ENCODE measurements around the gene TPRN. TPM values are rescaled to one million over a fixed set of nuclear protein-coding genes. Genes with fewer than 3 reads are reported as not detected.

The TPRN gene
- total RNA-seq, 1 experiment from 2014 or later: 26.9 TPM

GRCh38 chr9:137143459-137143858, 57.1 kb downstream of the TPRN start:
- DNase-seq (ENCODE audit: low spot score): no peak

- DNase-seq (ENCODE audit: low spot score): no peak
Observed at GRCh38 chr9:137141976-137142936, 58.3 kb downstream of the TPRN start.

Other genes starting within 250 kb of the TPRN start
- gene LCN12, start 248.5 kb downstream of the TPRN start, total RNA-seq (2014; rRNA removed; shearing (Covaris generic)): 0.07 and 2.2 TPM in 2 replicates
- 1.6 TPM in 1 of 2 replicates, not detected in the other for gene PTGDS, start 223.2 kb downstream of the TPRN start, total RNA-seq (2014; rRNA removed; shearing (Covaris generic))
- gene LCNL1, start 217.7 kb downstream of the TPRN start, total RNA-seq (2014; rRNA removed; shearing (Covaris generic)): 0.26 TPM in 1 of 2 replicates, not detected in the other
- 104 and 109 TPM in 2 replicates for gene PAXX, start 208.3 kb downstream of the TPRN start, total RNA-seq (2014; rRNA removed; shearing (Covaris generic))
- 126 and 133 TPM in 2 replicates for gene CLIC3, start 204.2 kb downstream of the TPRN start, total RNA-seq (2014; rRNA removed; shearing (Covaris generic))
- 32.3 and 33.5 TPM in 2 replicates for gene ABCA2, start 172.5 kb downstream of the TPRN start, total RNA-seq (2014; rRNA removed; shearing (Covaris generic))
- gene FUT7, start 168.7 kb downstream of the TPRN start, total RNA-seq (2014; rRNA removed; shearing (Covaris generic)): 0.07 TPM in 1 of 2 replicates, not detected in the other
- gene NPDC1, start 154.6 kb downstream of the TPRN start, total RNA-seq (2014; rRNA removed; shearing (Covaris generic)): 47.4 and 49.6 TPM in 2 replicates
- not detected in 2 replicates for gene ENTPD2, start 146.7 kb downstream of the TPRN start, total RNA-seq (2014; rRNA removed; shearing (Covaris generic))
- gene SAPCD2, start 130.2 kb downstream of the TPRN start, total RNA-seq (2014; rRNA removed; shearing (Covaris generic)): 76.4 and 92.3 TPM in 2 replicates
- gene UAP1L1, start 123.2 kb downstream of the TPRN start, total RNA-seq (2014; rRNA removed; shearing (Covaris generic)): 94.6 and 109 TPM in 2 replicates
- 196 and 197 TPM in 2 replicates for gene MAN1B1, start 113.8 kb downstream of the TPRN start, total RNA-seq (2014; rRNA removed; shearing (Covaris generic))
- 251 and 263 TPM in 2 replicates for gene DPP7, start 86.0 kb downstream of the TPRN start, total RNA-seq (2014; rRNA removed; shearing (Covaris generic))
- not detected in 2 replicates for gene GRIN1, start 61.6 kb downstream of the TPRN start, total RNA-seq (2014; rRNA removed; shearing (Covaris generic))
- gene LRRC26, start 30.7 kb downstream of the TPRN start, total RNA-seq (2014; rRNA removed; shearing (Covaris generic)): not detected in 2 replicates
- gene TMEM210, start 28.7 kb downstream of the TPRN start, total RNA-seq (2014; rRNA removed; shearing (Covaris generic)): not detected in 2 replicates
- 23.1 and 29.2 TPM in 2 replicates for gene ANAPC2, start 12.2 kb downstream of the TPRN start, total RNA-seq (2014; rRNA removed; shearing (Covaris generic))
- gene SSNA1, start 12.1 kb downstream of the TPRN start, total RNA-seq (2014; rRNA removed; shearing (Covaris generic)): 257 and 270 TPM in 2 replicates
- gene TMEM203, start 4.9 kb upstream of the TPRN start, total RNA-seq (2014; rRNA removed; shearing (Covaris generic)): 115 and 120 TPM in 2 replicates
- 23.8 and 25.5 TPM in 2 replicates for gene NDOR1, start 5.0 kb upstream of the TPRN start, total RNA-seq (2014; rRNA removed; shearing (Covaris generic))
- gene RNF208, start 21.5 kb upstream of the TPRN start, total RNA-seq (2014; rRNA removed; shearing (Covaris generic)): 0.09 and 0.17 TPM in 2 replicates
- 5.1 and 5.4 TPM in 2 replicates for gene CYSRT1, start 24.4 kb upstream of the TPRN start, total RNA-seq (2014; rRNA removed; shearing (Covaris generic))
- gene RNF224, start 26.8 kb upstream of the TPRN start, total RNA-seq (2014; rRNA removed; shearing (Covaris generic)): 0.86 and 1.1 TPM in 2 replicates
- 1.1 and 1.6 TPM in 2 replicates for gene SLC34A3, start 30.2 kb upstream of the TPRN start, total RNA-seq (2014; rRNA removed; shearing (Covaris generic))
- 599 and 717 TPM in 2 replicates for gene TUBB4B, start 40.5 kb upstream of the TPRN start, total RNA-seq (2014; rRNA removed; shearing (Covaris generic))
- not detected in 2 replicates for gene STPG3, start 50.5 kb upstream of the TPRN start, total RNA-seq (2014; rRNA removed; shearing (Covaris generic))
- 104 and 116 TPM in 2 replicates for gene NELFB, start 54.6 kb upstream of the TPRN start, total RNA-seq (2014; rRNA removed; shearing (Covaris generic))
- gene TOR4A, start 77.0 kb upstream of the TPRN start, total RNA-seq (2014; rRNA removed; shearing (Covaris generic)): 79.6 and 94.5 TPM in 2 replicates
- 0.40 and 0.43 TPM in 2 replicates for gene NRARP, start 101.5 kb upstream of the TPRN start, total RNA-seq (2014; rRNA removed; shearing (Covaris generic))
- 3.4 and 9.9 TPM in 2 replicates for gene EXD3, start 222.4 kb upstream of the TPRN start, total RNA-seq (2014; rRNA removed; shearing (Covaris generic))
- gene NOXA1, start 222.7 kb upstream of the TPRN start, total RNA-seq (2014; rRNA removed; shearing (Covaris generic)): 1.7 and 3.3 TPM in 2 replicates
- 0.83 and 0.98 TPM in 2 replicates for gene ENTPD8, start 240.6 kb upstream of the TPRN start, total RNA-seq (2014; rRNA removed; shearing (Covaris generic))

Data from A172 (cell line).